Measurements from ENCODE around the gene RPL35A. TPM values are rescaled to one million over a fixed set of nuclear protein-coding genes. Genes with fewer than 3 reads are reported as not detected.

The RPL35A gene
- total RNA-seq, 1 experiment from 2014 or later: 875 TPM

DNA sequence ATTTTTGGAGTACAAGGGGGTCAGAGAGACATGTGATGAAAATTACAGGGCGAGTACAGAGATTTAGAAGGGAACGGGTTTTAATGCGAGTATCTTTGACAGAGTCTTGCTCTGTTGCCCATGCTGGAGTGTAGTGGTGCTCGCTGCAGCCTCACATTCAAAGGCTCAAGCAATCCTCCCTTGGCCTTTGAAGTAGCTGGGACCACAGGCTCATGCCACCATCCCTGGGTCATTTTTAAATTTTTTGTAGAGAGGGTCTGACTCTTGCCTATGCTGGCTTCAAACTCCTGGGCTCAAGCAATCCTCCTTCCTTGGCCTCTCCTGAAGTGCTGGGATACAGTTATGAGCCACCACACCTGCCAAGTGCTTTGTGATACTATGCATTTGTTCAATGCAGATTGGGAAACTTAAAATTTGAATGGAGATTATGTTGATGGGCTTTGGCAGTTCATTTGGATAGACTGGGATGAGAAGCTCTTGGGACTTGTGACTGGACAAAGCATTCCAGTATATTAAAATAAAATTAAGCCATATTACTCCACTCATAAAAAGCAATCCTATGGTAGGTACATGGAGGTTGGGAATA is 6.0 kb downstream of the RPL35A start:
- POLR2A ChIA-PET (ENCODE audit: unreplicated experiment): interaction anchor here (0.7 kb wide), 1 partner anchor 125 kb away, joined by 6 read pairs; no protein-coding TSS in a partner anchor

DNA sequence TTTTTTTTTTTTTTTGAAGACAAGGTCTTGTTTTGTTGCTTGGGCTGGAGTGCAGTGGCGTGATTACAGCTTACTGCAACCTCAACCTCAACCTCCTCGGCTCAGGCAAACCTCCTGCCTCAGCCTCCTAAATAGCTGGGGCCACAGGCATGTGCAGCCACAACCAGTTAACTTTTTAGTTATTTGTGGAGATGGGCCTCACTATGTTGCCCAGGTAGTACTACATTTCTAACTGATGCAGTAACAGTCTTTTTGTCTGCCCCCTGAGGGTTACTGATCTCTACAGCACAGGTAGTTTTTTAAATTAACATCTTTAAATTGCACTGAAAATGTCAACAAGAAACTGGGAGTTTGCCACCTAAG is 6.6 kb downstream of the RPL35A start:
- peaks cover 40% of the 10 kb centered on the region for H4K20me1 ChIP-seq (ENCODE audit: low read length)
- H3K4me2 ChIP-seq (ENCODE audit: low read length): no peak overlapping the region
- no peaks in the 10 kb centered on the region for H3K27me3 ChIP-seq (ENCODE audit: low read length)
- H3K9ac ChIP-seq (ENCODE audit: low read length): no peak overlapping the region
- no peak overlapping the region for H2AFZ ChIP-seq (ENCODE audit: low read length)
- peaks cover 34% of the 10 kb centered on the region for H3K79me2 ChIP-seq (ENCODE audit: low read length)
- no peaks in the 10 kb centered on the region for H3K9me3 ChIP-seq (ENCODE audit: low read length)
- intact Hi-C loops (cut with micrococcal nuclease): no loop called here
- BruUV-seq (replicated peaks): no TSS peak
- no peak overlapping the region for H3K4me3 ChIP-seq (ENCODE audit: low read length)
- peaks cover 27% of the 10 kb centered on the region for H3K4me1 ChIP-seq (ENCODE audit: insufficient read depth, low read length)
- H3K9me2 ChIP-seq (replicated peaks; ENCODE audit: low read length): no peaks in the 10 kb centered on the region
- POLR2A ChIA-PET (ENCODE audit: unreplicated experiment): interaction anchor here (0.7 kb wide), 1 partner anchor 1217 kb away, joined by 16 read pairs; the partner anchor contains the start of gene PAK2
- TF ChIP-seq, protein P1, sequence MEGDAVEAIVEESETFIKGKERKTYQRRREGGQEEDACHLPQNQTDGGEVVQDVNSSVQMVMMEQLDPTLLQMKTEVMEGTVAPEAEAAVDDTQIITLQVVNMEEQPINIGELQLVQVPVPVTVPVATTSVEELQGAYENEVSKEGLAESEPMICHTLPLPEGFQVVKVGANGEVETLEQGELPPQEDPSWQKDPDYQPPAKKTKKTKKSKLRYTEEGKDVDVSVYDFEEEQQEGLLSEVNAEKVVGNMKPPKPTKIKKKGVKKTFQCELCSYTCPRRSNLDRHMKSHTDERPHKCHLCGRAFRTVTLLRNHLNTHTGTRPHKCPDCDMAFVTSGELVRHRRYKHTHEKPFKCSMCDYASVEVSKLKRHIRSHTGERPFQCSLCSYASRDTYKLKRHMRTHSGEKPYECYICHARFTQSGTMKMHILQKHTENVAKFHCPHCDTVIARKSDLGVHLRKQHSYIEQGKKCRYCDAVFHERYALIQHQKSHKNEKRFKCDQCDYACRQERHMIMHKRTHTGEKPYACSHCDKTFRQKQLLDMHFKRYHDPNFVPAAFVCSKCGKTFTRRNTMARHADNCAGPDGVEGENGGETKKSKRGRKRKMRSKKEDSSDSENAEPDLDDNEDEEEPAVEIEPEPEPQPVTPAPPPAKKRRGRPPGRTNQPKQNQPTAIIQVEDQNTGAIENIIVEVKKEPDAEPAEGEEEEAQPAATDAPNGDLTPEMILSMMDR (conservative IDR thresholded peaks at IDR 0.05; ENCODE audit: low read depth, low read length): no peak
- no peak for TF ChIP-seq EZH2 (IDR thresholded peaks at IDR 0.05; ENCODE audit: low read length, unreplicated experiment)
- no peak for TF ChIP-seq EZH2phosphoT487 (IDR thresholded peaks at IDR 0.05; ENCODE audit: borderline replicate concordance, low read length)
- CTCF ChIA-PET: interaction anchor here (0.7 kb wide), 1 partner anchor 24 kb away, joined by 4 read pairs; no protein-coding TSS in a partner anchor
- DNase-seq: no peak
- peaks cover 35% of the 10 kb centered on the region for H3F3A ChIP-seq (ENCODE audit: low read length, unreplicated experiment)
- H3K27ac ChIP-seq (ENCODE audit: low read length): no peak overlapping the region
- peaks cover 48% of the 10 kb centered on the region for H3K36me3 ChIP-seq (ENCODE audit: low read depth, low read length)
- no peak for ATAC-seq

More for the DNA sequence above, 6.0 kb downstream of the RPL35A start:
- H3K9ac ChIP-seq (ENCODE audit: low read length): no peak overlapping the region
- peaks cover 55% of the 10 kb centered on the region for H3K36me3 ChIP-seq (ENCODE audit: low read depth, low read length)
- no peak overlapping the region for H3K4me3 ChIP-seq (ENCODE audit: low read length)
- BruUV-seq (replicated peaks): no TSS peak
- ATAC-seq (no peak), DNase-seq (no peak)
- CTCF ChIA-PET: no interaction called here
- no peaks in the 10 kb centered on the region for H3K9me3 ChIP-seq (ENCODE audit: low read length)
- H3K27ac ChIP-seq (ENCODE audit: low read length): no peak overlapping the region
- H4K20me1 ChIP-seq (ENCODE audit: low read length): peaks cover 47% of the 10 kb centered on the region
- H3F3A ChIP-seq (ENCODE audit: low read length, unreplicated experiment): peaks cover 35% of the 10 kb centered on the region
- H3K4me2 ChIP-seq (ENCODE audit: low read length): no peak overlapping the region
- peaks cover 22% of the 10 kb centered on the region for H3K4me1 ChIP-seq (ENCODE audit: insufficient read depth, low read length)
- no peak for TF ChIP-seq EZH2 (IDR thresholded peaks at IDR 0.05; ENCODE audit: low read length, unreplicated experiment)
- TF ChIP-seq, protein P1 (conservative IDR thresholded peaks at IDR 0.05; ENCODE audit: low read depth, low read length): no peak
- H2AFZ ChIP-seq (ENCODE audit: low read length): no peak overlapping the region
- peaks cover 40% of the 10 kb centered on the region for H3K79me2 ChIP-seq (ENCODE audit: low read length)
- intact Hi-C loops (cut with micrococcal nuclease): no loop called here
- no peaks in the 10 kb centered on the region for H3K9me2 ChIP-seq (replicated peaks; ENCODE audit: low read length)
- no peaks in the 10 kb centered on the region for H3K27me3 ChIP-seq (ENCODE audit: low read length)

DNA sequence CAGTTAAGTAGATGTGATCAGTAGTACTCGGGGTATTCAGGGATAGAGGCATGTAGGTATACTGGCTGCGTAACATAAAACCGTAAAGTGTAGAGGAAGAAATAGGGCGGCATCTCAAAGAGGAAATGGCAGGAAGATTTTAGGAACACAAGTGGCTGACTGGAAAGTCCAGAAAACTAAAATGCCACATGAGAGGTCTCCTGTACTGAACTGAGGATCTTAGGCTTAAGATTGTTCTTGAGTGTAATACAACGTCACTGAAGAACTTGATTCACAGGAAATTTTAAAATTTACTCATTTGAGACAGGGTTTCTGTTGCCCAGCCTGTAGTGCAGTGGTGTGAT is 7.8 kb downstream of the RPL35A start:
- no peaks in the 10 kb centered on the region for H3K27me3 ChIP-seq (ENCODE audit: low read length)
- BruUV-seq (replicated peaks): no TSS peak
- CTCF ChIA-PET: no interaction called here
- ATAC-seq: no peak
- no peak overlapping the region for H3K27ac ChIP-seq (ENCODE audit: low read length)
- H3K9me3 ChIP-seq (ENCODE audit: low read length): no peaks in the 10 kb centered on the region
- H3K4me2 ChIP-seq (ENCODE audit: low read length): no peak overlapping the region
- no peaks in the 10 kb centered on the region for H3K9me2 ChIP-seq (replicated peaks; ENCODE audit: low read length)
- DNase-seq: no peak
- peaks cover 35% of the 10 kb centered on the region for H3F3A ChIP-seq (ENCODE audit: low read length, unreplicated experiment)
- peaks cover 40% of the 10 kb centered on the region for H3K36me3 ChIP-seq (ENCODE audit: low read depth, low read length)
- H2AFZ ChIP-seq (ENCODE audit: low read length): no peak overlapping the region
- intact Hi-C loops (cut with micrococcal nuclease): no loop called here
- POLR2A ChIA-PET (ENCODE audit: unreplicated experiment): no interaction called here
- no peak for TF ChIP-seq EZH2 (IDR thresholded peaks at IDR 0.05; ENCODE audit: low read length, unreplicated experiment)
- TF ChIP-seq, protein P1 (conservative IDR thresholded peaks at IDR 0.05; ENCODE audit: low read depth, low read length): no peak
- no peak for TF ChIP-seq EZH2phosphoT487 (IDR thresholded peaks at IDR 0.05; ENCODE audit: borderline replicate concordance, low read length)
- H3K79me2 ChIP-seq (ENCODE audit: low read length): peaks cover 26% of the 10 kb centered on the region
- H3K4me3 ChIP-seq (ENCODE audit: low read length): no peak overlapping the region
- H3K4me1 ChIP-seq (ENCODE audit: insufficient read depth, low read length): peaks cover 26% of the 10 kb centered on the region
- peaks cover 32% of the 10 kb centered on the region for H4K20me1 ChIP-seq (ENCODE audit: low read length)
- H3K9ac ChIP-seq (ENCODE audit: low read length): no peak overlapping the region
